Adrenal gland (tissue), 12 donors: ENCODE measurements around the gene XPOT. TPM values are rescaled to one million over a fixed set of nuclear protein-coding genes. Genes with fewer than 3 reads are reported as not detected.

Experiments
- DNase-seq, 7 donors: peaks; one replicate each; pipeline ENCODE4 v3.0.0-alpha.2; 2019 to 2020
- H3K27ac ChIP-seq, 5 donors: fragments of 200-600 bp; sonication (generic) in 4 of 5; 1 replicate in 3 of 5; 2 replicates in 2 of 5; pipeline versions ENCODE4 v1.5.1 to v1.8.0; 2016 to 2020; ENCODE audit warnings: mild to moderate bottlenecking in 1 of 5
- H3K27me3 ChIP-seq: fragments of 200-600 bp; 2 replicates; pipeline ENCODE4 v1.8.0; 2021
- H3K36me3 ChIP-seq, 2 donors: fragments of 200-600 bp; replicated peaks in 1 of 2; 1 replicate in 1 of 2; 2 replicates in 1 of 2; pipeline versions ENCODE4 v1.5.1 to v1.8.0; 2018 to 2022
- H3K4me1 ChIP-seq, 2 donors: fragments of 200-600 bp; replicated peaks in 1 of 2; 1 replicate in 1 of 2; 2 replicates in 1 of 2; pipeline versions ENCODE4 v1.5.1 to v1.8.0; 2018 to 2021
- H3K4me3 ChIP-seq, 4 donors: fragments of 200-600 bp; sonication (generic) in 3 of 4; one replicate each; pipeline ENCODE4 v1.5.1; 2016 to 2018
- H3K9me3 ChIP-seq, 3 donors: fragments of 200-600 bp; sonication (generic) in 1 of 3; replicated peaks in 1 of 3; 1 replicate in 2 of 3; 2 replicates in 1 of 3; pipeline versions ENCODE4 v1.5.1 to v1.8.0; 2016 to 2021
- CTCF ChIP-seq, 6 experiments: fragments of 450-650 bp in 4 of 6; fragments of 200-600 bp in 2 of 6; sonication (generic) in 1 of 6; IDR thresholded peaks; 1 replicate in 5 of 6; 2 replicates in 1 of 6; pipeline versions ENCODE4 v1.5.1 to v1.8.0; 2016 to 2021; ENCODE audit warnings: antibody characterized with exemption in 6 of 6, mild to moderate bottlenecking in 2 of 6, moderate library complexity in 1 of 6
- POLR2A ChIP-seq, 2 donors: fragments of 450-650 bp; IDR thresholded peaks; one replicate each; pipeline ENCODE4 v1.6.1; 2017; ENCODE audit warnings: antibody characterized with exemption in 2 of 2, mild to moderate bottlenecking in 2 of 2, moderate library complexity in 1 of 2
- WGBS, 4 donors: extraction: QIAGEN DNeasy Blood & Tissue Kit in 2 of 4; methylation state at CpG; one replicate each; pipeline versions ENCODE4 v1.1.5 to v1.1.7; 2013 to 2017; 5-methylcytosine and 5-hydroxymethylcytosine counted together
- intact Hi-C, 2 donors: fragments of 100-400 bp; cut with DNase I; formaldehyde crosslinking; loops; one replicate each; pipeline versions ENCODE4 v1.14.1 to v1.15.0; 2022 to 2023
- polyA plus RNA-seq, 3 donors: library from polyadenylated mRNA; stranded (reverse); fragments of 200-250 nt in 2 of 3; fragments of 350-450 nt in 1 of 3; fragmentation: Illumina TruSeq in 1 of 3; extraction: RNeasy Lipid Tissue Mini Kit (QIAGEN cat#74804) in 1 of 3; gene quantifications; one replicate each; pipeline ENCODE4 v1.2.3, GENCODE V29; 2013 to 2014
- small RNA-seq, 2 donors: library from RNA; depleted of rRNA; stranded (forward); fragments of <200 nt; gene quantifications; one replicate each; pipeline ENCODE3, GENCODE V24; 2016
- total RNA-seq, 9 donors: library from RNA; depleted of rRNA in 4 of 9; stranded (reverse); fragments of >200 nt in 4 of 9; fragments of 120-200 nt in 1 of 9; fragmentation: NEBNext Ultra II Directional in 1 of 9; extraction: Animal tissue kit (Norgen Biotek cat#: 25700) in 1 of 9; gene quantifications; one replicate each; pipeline versions ENCODE4 v1.1.0 to v1.2.4, GENCODE V29; 2013 to 2023
- donor health status: healthy with polysubstance abuse.
- donor health status: Bipolar disorder and iron deficiency.
- donor health status: DM: yes; HTN: yes; CAD: no.
- donor health status: DM: no; HTN: no; CAD: no.
- donor health status: DM: no; HTN: no; CAD: no.
- donor health status: DM: yes; HTN: yes; CAD: no.

The XPOT gene
- total and polyA plus RNA-seq, 12 donors: 12.4 to 59.6 (median 45.2) TPM

- H3K36me3 ChIP-seq: peaks cover 0 to 57% of the 10 kb centered on the region in 2 donors
- no peak overlapping the region for H3K4me3 ChIP-seq
- H3K9me3 ChIP-seq: no peaks in the 10 kb centered on the region
- H3K27me3 ChIP-seq: no peaks in the 10 kb centered on the region
- TF ChIP-seq CTCF (IDR thresholded peaks at IDR 0.05): no peak
- TF ChIP-seq POLR2A (IDR thresholded peaks at IDR 0.05): no peak
- H3K4me1 ChIP-seq: no peaks in the 10 kb centered on the region
- intact Hi-C loops: no loop called here
- H3K27ac ChIP-seq: no peak overlapping the region
- no peak for DNase-seq
- WGBS, 4 donors: 70 to 77% (median 73%) methylated on average over 3 of the region's 3 CpGs
These were observed 96.2 kb downstream of the XPOT start for GRCh38 chr12:64500394-64500793.

Small RNAs within 50 kb of the gene (small RNA-seq; reads per million reads assigned to genes)
- 0 reads per million in 2 donors for gene RF01210

Other genes starting within 250 kb of the XPOT start
- gene KICS2, start 182.1 kb upstream of the XPOT start, total RNA-seq: 10 to 100 TPM in 8 of 9 donors, 1 to 10 TPM in 1; 8.6 to 36.4 (median 12.8) TPM
- gene KICS2, start 182.1 kb upstream of the XPOT start, polyA plus RNA-seq: 10 to 100 TPM in 1 of 3 donors, 1 to 10 TPM in 2; 5.0 to 15.4 (median 5.1) TPM
- under 1 TPM in 1 of 9 donors, not detected in 8; 0.11 TPM for gene C12orf56, start 13.6 kb upstream of the XPOT start, total RNA-seq
- under 1 TPM in 1 of 3 donors, not detected in 2; 0.07 TPM for gene C12orf56, start 13.6 kb upstream of the XPOT start, polyA plus RNA-seq
- 10 to 100 TPM; 19.0 to 46.1 (median 27.1) TPM for gene TBK1, start 47.7 kb downstream of the XPOT start, total RNA-seq
- gene TBK1, start 47.7 kb downstream of the XPOT start, polyA plus RNA-seq: 10 to 100 TPM; 16.0 to 48.3 (median 18.6) TPM
- 10 to 100 TPM; 28.8 to 75.8 (median 40.0) TPM for gene RASSF3, start 206.1 kb downstream of the XPOT start, total RNA-seq
- 10 to 100 TPM; 21.7 to 40.1 (median 23.7) TPM for gene RASSF3, start 206.1 kb downstream of the XPOT start, polyA plus RNA-seq